IMR-90 (cell line): ENCODE measurements around the gene ODAD2.

Source experiments
- BHLHE40 ChIP-seq: fragments of 150-350 bp; IDR thresholded peaks from 2 replicates; pipeline ENCODE4 v1.6.1; 2016; ENCODE audit warnings: mild to moderate bottlenecking, low read depth, low read length
- CTCF ChIP-seq: conservative IDR thresholded peaks from 2 replicates; pipeline ENCODE4 v1.5.1; 2012; ENCODE audit warnings: mild to moderate bottlenecking, low read depth, low read length, improper control_type of control experiment
- MAFK ChIP-seq: IDR thresholded peaks from 2 replicates; pipeline ENCODE4 v1.6.1; 2012; ENCODE audit warnings: low read depth, low read length, improper control_type of control experiment
- MAZ ChIP-seq: IDR thresholded peaks from 2 replicates; pipeline ENCODE4 v1.6.1; 2012; ENCODE audit warnings: low read depth, mild to moderate bottlenecking, low read length, improper control_type of control experiment, moderate library complexity, borderline replicate concordance
- NFE2L2 ChIP-seq: fragments of 150-350 bp; IDR thresholded peaks from 2 replicates; pipeline ENCODE4 v1.6.1; 2016; ENCODE audit warnings: low read depth, mild to moderate bottlenecking, low read length
- POLR2A ChIP-seq: IDR thresholded peaks from 2 replicates; pipeline ENCODE4 v1.6.1; 2012; ENCODE audit warnings: mild to moderate bottlenecking, low read depth, low read length
- RFX5 ChIP-seq: IDR thresholded peaks from 2 replicates; pipeline ENCODE4 v1.8.0; 2012; ENCODE audit warnings: low read depth, mild to moderate bottlenecking, low read length, moderate library complexity
- USF2 ChIP-seq: fragments of 150-350 bp; IDR thresholded peaks from 2 replicates; pipeline ENCODE4 v1.6.1; 2017; ENCODE audit warnings: mild to moderate bottlenecking, antibody characterized with exemption, low read length, low read depth

GRCh38 chr10:27783660-27784059 is 215.2 kb downstream of the ODAD2 start:
- TF ChIP-seq MAFK, result no peak
- peak; percentile 60 for TF ChIP-seq CTCF
- no peak for TF ChIP-seq BHLHE40
- TF ChIP-seq POLR2A, result no peak
- TF ChIP-seq USF2, result no peak
- no peak for TF ChIP-seq NFE2L2
- TF ChIP-seq MAZ, result no peak
- no peak for TF ChIP-seq RFX5
